ENCODE measurements around the gene DFFB. TPM values are rescaled to one million over a fixed set of nuclear protein-coding genes. Genes with fewer than 3 reads are reported as not detected.

The DFFB gene
- total and polyA plus RNA-seq, 5 donors from 2014 or later = 11.2 to 15.4 (median 13.2) TPM

Other genes with a start within 250 kb of the DFFB start
- 123 TPM for gene MEGF6, start 246.0 kb upstream of the DFFB start, total RNA-seq
- 1 to 10 TPM; 4.7 to 9.8 (median 6.5) TPM for gene MEGF6, start 246.0 kb upstream of the DFFB start, polyA plus RNA-seq
- 26.9 TPM for gene TPRG1L, start 232.5 kb upstream of the DFFB start, total RNA-seq
- gene TPRG1L, start 232.5 kb upstream of the DFFB start, polyA plus RNA-seq = 10 to 100 TPM; 34.3 to 35.9 (median 35.1) TPM
- gene WRAP73, start 207.4 kb upstream of the DFFB start, total RNA-seq = 37.1 TPM
- 10 to 100 TPM; 27.9 to 36.5 (median 33.2) TPM for gene WRAP73, start 207.4 kb upstream of the DFFB start, polyA plus RNA-seq
- gene TP73, start 205.0 kb upstream of the DFFB start, total RNA-seq = not detected
- under 1 TPM in 2 of 4 donors, not detected in 2; 0.08 to 0.12 TPM for gene TP73, start 205.0 kb upstream of the DFFB start, polyA plus RNA-seq
- not detected for gene CCDC27, start 105.0 kb upstream of the DFFB start, total RNA-seq
- not detected for gene CCDC27, start 105.0 kb upstream of the DFFB start, polyA plus RNA-seq
- 0.81 TPM for gene SMIM1, start 84.7 kb upstream of the DFFB start, total RNA-seq
- 1 to 10 TPM in 1 of 4 donors, under 1 TPM in 3; 0.62 to 1.2 (median 0.79) TPM for gene SMIM1, start 84.7 kb upstream of the DFFB start, polyA plus RNA-seq
- 33.9 TPM for gene LRRC47, start 61.0 kb upstream of the DFFB start, total RNA-seq
- gene LRRC47, start 61.0 kb upstream of the DFFB start, polyA plus RNA-seq = 10 to 100 TPM; 22.0 to 32.5 (median 25.7) TPM
- 42.3 TPM for gene CEP104, start 265 bp upstream of the DFFB start, total RNA-seq
- gene CEP104, start 265 bp upstream of the DFFB start, polyA plus RNA-seq = 10 to 100 TPM; 13.5 to 18.8 (median 14.5) TPM
- 15.4 TPM for gene C1orf174, start 42.8 kb downstream of the DFFB start, total RNA-seq
- 10 to 100 TPM; 22.0 to 33.3 (median 26.9) TPM for gene C1orf174, start 42.8 kb downstream of the DFFB start, polyA plus RNA-seq